Dedifferentiated amniotic fluid mesenchymal stem cell (primary cell): ENCODE data around the gene HBG1.
"Not testable (repeated sequence)": the region's sequence is repeated elsewhere in the genome, so short reads cannot be mapped to it uniquely, and the experiment has no call there.

Experiments used
- DNase-seq: peaks from one replicate; pipeline ENCODE4 v3.0.0-alpha.2; 2016; ENCODE audit errors: extremely low spot score

HBG1 gene

GRCh38 chr11:5249807-5250396, at the start of gene HBG1:
TSS of gene HBG1 (minus strand) at chr11:5249857. CDS start at chr11:5249804, 53 bp downstream.
- DNase-seq = not testable (repeated sequence)

GRCh38 chr11:5298451-5298850, 48.8 kb upstream of the HBG1 start:
- DNase-seq = no peak

GRCh38 chr11:5297721-5298323, 48.2 kb upstream of the HBG1 start:
- no peak for DNase-seq

- not testable (repeated sequence) for DNase-seq
These were observed 44.8 kb upstream of the HBG1 start for GRCh38 chr11:5294342-5294995.

- DNase-seq = no peak
These were observed 43.4 kb upstream of the HBG1 start for GRCh38 chr11:5293028-5293427.

GRCh38 chr11:5291207-5291838, 41.7 kb upstream of the HBG1 start:
- DNase-seq = no peak

- DNase-seq = no peak
These were observed 40.4 kb upstream of the HBG1 start for GRCh38 chr11:5290106-5290505.

- no peak for DNase-seq
These were observed 40.0 kb upstream of the HBG1 start for GRCh38 chr11:5289696-5290095.

- DNase-seq = no peak
These were observed 39.4 kb upstream of the HBG1 start for GRCh38 chr11:5288906-5289550.

GRCh38 chr11:5288108-5288905, 38.6 kb upstream of the HBG1 start:
- DNase-seq = no peak

- no peak for DNase-seq
These were observed 37.2 kb upstream of the HBG1 start for GRCh38 chr11:5286901-5287300.

GRCh38 chr11:5286351-5286750, 36.7 kb upstream of the HBG1 start:
- no peak for DNase-seq

- DNase-seq = no peak
These were observed 36.2 kb upstream of the HBG1 start for GRCh38 chr11:5285703-5286340.

GRCh38 chr11:5284637-5285036, 35.0 kb upstream of the HBG1 start:
- DNase-seq = no peak

GRCh38 chr11:5283882-5284281, 34.2 kb upstream of the HBG1 start:
- no peak for DNase-seq

GRCh38 chr11:5283086-5283485, 33.4 kb upstream of the HBG1 start:
- DNase-seq = no peak

GRCh38 chr11:5282628-5283027, 33.0 kb upstream of the HBG1 start:
- DNase-seq = no peak

- DNase-seq = no peak
These were observed 31.9 kb upstream of the HBG1 start for GRCh38 chr11:5281596-5281995.

GRCh38 chr11:5280582-5281102, 31.0 kb upstream of the HBG1 start:
- DNase-seq = peak; percentile 97

GRCh38 chr11:5279471-5280090, 29.9 kb upstream of the HBG1 start:
- no peak for DNase-seq
